ENCODE results near the gene CNP.
A peak's percentile ranks its signal among the peaks of the same experiment; 100 is the strongest.

The CNP gene

DNA sequence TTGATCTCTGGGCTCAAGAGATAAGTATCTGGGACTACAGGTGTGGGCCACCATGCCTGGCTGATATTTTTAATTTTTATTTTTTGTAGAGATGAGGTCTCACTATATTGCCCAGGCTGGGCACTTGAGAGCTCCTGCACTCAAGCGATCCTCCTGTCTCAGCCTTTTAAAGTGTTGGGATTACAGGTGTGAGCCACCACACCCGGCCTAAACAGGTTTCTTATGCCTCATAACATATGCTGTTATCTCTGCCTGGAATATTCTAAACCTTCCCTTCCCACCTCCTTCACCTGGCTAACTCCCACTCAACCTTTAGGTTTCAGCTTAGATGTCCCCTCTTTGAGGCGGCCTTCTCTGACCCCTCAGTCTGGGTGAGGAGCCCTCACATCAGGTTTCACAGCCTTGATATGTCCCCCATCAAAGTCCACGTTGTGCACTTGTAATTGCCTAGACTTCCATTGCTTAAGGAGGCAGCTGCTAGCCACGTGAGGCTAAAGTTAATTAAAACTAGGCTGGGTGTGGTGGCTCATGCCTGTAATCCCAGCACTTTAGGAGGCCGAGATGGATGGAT is 8.6 kb upstream of the CNP start:
- no peak for DNase-seq (ENCODE audit: low spot score)
- Mint-ChIP-seq H3K4me3 (no peak overlapping the region), H3K36me3 (ENCODE audit: low read depth) (no peaks in the 10 kb centered on the region), H3K27me3 (ENCODE audit: low read depth) (no peaks in the 10 kb centered on the region), H3K4me1 (ENCODE audit: low read depth) (peaks cover 2% of the 10 kb centered on the region), H3K27ac (no peak overlapping the region), H3K9me3 (no peaks in the 10 kb centered on the region)

DNA sequence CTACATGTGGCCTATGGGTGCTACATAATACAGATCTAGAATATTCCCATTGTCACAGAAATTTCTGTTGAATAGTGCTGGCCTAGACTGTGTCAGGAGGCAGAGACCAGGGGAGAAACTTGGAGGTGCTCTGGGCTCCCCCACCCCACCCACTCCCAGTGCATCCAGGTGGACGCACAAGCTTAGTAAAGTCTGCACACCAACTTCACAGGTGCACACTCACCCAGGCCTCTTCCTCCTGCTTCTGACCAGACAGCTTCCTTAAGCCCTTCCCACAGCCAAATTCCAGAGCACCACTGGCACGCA is 7.6 kb upstream of the CNP start:
- Mint-ChIP-seq H3K27ac (no peak overlapping the region), H3K4me3 (no peak overlapping the region), H3K9me3 (no peaks in the 10 kb centered on the region), H3K4me1 (ENCODE audit: low read depth) (peaks cover 3% of the 10 kb centered on the region), H3K36me3 (ENCODE audit: low read depth) (no peaks in the 10 kb centered on the region), H3K27me3 (ENCODE audit: low read depth) (no peaks in the 10 kb centered on the region)
- DNase-seq (ENCODE audit: low spot score): no peak

DNA sequence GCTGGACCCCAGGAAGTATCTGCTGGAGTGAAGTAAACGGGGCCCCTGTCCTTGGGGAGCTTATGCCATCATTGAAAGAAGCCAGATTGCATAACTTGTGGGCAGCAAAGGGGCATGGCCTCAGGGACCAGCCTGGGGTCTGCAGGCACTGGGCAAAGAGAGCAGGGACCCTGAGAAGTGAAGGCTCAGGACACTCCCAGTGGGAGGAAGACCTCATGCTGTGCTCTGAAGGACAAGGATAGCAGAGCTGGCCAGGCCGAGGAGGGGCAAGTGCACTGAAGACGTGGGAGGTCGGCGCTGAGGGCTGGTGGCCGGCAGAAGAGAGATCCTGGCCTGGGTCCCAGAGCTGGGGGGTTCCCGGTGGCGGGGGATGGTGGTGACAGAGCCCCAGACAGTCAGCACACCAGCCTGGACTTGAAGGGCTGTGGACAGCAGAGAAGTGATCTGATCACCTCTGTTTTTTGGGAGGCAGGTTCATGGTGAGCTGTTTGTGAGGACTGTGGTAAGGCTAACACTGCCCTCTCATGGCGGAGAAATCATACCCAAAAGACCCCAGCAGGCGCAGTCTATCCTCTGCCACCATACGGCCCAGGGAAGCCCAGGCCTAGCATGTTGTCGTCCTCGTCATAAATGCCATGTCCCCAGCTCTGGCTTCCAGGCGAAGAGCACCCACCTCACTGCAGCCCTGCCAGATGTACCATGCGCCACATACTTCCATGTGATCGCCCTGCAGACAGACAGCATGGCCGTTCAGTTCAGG is 7.1 kb upstream of the CNP start:
- no peaks in the 10 kb centered on the region for H3K27me3 Mint-ChIP-seq (ENCODE audit: low read depth)
- H3K4me3 Mint-ChIP-seq: no peak overlapping the region
- H3K4me1 Mint-ChIP-seq (ENCODE audit: low read depth): peaks cover 3% of the 10 kb centered on the region

DNA sequence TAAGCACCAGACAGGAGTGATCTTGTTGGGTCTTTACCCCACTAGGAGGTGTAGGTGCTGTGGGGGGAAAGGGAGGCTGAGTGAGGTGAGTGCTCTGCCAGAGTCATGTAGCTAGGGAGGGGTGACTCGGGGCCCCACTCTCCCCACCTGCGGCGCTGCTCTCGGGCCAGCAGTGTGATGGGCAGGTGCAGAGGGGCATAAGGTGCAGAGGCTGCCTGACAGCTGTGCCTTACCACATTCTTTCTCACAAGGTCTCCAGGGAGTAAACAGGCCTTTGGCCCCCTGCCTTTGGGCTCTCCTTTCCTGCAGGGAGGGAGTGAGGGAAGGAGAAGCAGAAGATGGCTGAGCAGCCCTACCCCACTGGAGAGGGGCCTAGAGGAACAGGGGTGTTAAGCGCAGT is 4.5 kb upstream of the CNP start:
- DNase-seq (ENCODE audit: low spot score): no peak
- peaks cover 15% of the 10 kb centered on the region for H3K4me1 Mint-ChIP-seq (ENCODE audit: low read depth)
- no peaks in the 10 kb centered on the region for H3K27me3 Mint-ChIP-seq (ENCODE audit: low read depth)
- no peaks in the 10 kb centered on the region for H3K36me3 Mint-ChIP-seq (ENCODE audit: low read depth)
- no peak overlapping the region for H3K27ac Mint-ChIP-seq
- no peaks in the 10 kb centered on the region for H3K9me3 Mint-ChIP-seq
- no peak overlapping the region for H3K4me3 Mint-ChIP-seq

More for the DNA sequence above, 7.1 kb upstream of the CNP start:
- Mint-ChIP-seq H3K9me3 (no peaks in the 10 kb centered on the region), H3K27ac (no peak overlapping the region), H3K36me3 (ENCODE audit: low read depth) (no peaks in the 10 kb centered on the region)
- no peak for DNase-seq (ENCODE audit: low spot score)

DNA sequence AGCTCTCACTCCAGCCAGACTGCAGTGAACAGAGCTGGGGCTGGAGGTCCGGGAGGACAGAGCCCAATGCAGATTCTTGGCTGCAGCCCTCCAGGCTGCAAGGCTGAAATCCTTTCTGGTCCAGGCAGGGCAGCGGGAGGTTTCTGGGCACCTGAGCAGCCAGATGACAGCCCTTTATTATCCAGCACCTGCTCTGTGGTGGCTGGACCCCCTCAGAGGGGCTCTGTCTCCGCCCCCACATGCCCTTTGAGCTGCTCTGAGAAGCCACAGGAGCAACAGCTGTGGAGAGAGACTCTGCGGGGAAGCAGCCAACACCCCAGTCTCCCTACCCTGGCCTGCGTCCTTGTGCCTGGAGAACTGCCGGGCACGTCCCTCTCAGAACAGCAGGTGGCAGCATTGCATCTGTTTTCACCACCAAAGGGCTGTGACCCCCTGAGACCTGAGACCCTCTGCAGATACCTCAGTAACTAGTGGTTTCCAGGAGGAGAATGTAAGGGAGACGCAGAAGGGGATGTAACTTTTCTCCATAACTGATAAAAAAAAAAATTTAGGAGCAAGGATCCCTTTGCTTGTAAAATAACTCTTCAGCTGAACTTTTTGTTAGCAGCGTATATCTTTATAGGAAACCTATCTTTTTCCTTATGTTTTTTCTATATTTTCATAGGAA is 3.7 kb upstream of the CNP start:
- DNase-seq (ENCODE audit: low spot score): peak; percentile 62
- H3K4me3 Mint-ChIP-seq: no peak overlapping the region
- no peaks in the 10 kb centered on the region for H3K27me3 Mint-ChIP-seq (ENCODE audit: low read depth)
- H3K4me1 Mint-ChIP-seq (ENCODE audit: low read depth): peaks cover 22% of the 10 kb centered on the region
- peaks cover 2% of the 10 kb centered on the region for H3K36me3 Mint-ChIP-seq (ENCODE audit: low read depth)
- no peaks in the 10 kb centered on the region for H3K9me3 Mint-ChIP-seq
- no peak overlapping the region for H3K27ac Mint-ChIP-seq

DNA sequence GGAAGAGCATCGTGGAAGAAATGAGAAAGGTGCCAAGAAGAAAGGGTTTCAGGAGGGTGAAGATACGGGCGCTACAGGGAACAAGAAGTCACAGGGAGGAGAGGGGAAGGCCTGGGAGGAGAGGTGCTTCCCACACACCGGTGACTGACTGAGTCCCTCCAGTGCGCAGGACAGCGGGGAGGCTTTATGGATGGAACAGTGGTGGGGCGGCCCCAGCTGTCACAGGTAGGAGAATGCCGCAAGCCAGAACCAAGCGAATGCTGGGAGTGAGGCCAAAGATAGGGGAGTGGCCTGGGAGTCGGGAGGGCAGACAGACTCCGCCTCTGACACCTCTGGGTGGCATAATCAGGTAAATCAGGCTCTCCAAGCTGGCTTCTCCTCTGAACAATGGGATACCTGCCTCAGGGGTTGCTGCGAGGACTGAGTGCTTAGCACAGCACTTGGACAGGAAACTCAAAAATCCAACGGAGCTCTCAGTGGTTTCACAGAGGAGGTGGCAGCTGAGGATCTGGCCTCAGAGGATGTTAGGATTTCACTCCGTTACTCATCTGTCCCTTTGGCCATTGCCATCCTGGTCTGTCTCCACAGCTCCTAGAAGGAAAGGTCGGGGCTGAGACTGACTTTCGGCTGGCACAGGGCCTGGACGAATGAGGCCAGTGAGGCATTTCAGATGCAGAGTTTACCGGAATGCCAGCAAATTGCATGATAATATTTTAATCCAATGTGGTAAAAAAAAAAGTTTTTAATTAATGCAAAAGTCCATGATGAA is 717 bp upstream of the CNP start:
- peak; percentile 62 for DNase-seq (ENCODE audit: low spot score)
- no peaks in the 10 kb centered on the region for H3K9me3 Mint-ChIP-seq
- H3K36me3 Mint-ChIP-seq (ENCODE audit: low read depth): peaks cover 15% of the 10 kb centered on the region
- H3K27me3 Mint-ChIP-seq (ENCODE audit: low read depth): no peaks in the 10 kb centered on the region
- peak overlapping the region; percentile 87 for H3K4me3 Mint-ChIP-seq
- H3K4me1 Mint-ChIP-seq (ENCODE audit: low read depth): peaks cover 27% of the 10 kb centered on the region
- peak overlapping the region; percentile 66 for H3K27ac Mint-ChIP-seq

DNA sequence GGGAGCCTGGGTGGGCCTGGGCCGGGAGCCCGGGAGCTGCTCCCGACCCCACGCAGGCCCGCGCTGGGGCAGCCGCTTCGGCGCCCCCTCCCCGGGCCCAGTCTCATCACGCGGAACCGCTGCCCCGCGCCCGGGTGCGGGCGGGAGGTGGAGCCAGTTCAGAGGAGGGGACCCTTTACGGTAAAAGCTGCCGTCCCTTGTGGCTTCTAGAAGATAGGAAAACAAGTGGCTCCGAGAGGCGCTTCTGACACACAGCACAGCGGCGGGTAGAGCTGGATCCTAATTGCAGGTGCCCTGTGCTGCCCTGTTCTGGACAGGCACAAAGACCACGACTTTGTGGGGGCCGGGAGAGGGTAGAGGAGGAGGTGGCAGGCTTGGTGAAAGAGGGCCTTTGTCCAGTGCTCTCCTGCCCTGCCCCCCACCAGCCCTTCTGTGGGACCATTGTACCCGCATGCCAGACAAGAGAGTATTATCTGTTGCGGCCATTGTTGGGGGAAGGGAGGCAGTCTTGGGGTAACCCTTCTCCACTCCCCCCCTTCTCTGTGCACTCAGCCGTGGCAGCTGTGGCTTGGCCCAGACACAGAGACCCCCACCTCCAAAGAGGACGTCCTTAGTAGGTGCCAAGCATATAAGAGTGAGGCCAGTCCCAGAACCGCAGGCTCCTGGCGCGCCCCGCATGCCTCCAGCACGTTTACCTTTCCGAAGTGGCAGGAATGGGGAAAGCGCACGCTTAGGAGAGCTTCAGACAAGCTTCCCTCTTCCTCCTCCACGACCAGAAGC is 736 bp downstream of the CNP start:
- Mint-ChIP-seq H3K4me3 (peak overlapping the region; percentile 86), H3K4me1 (ENCODE audit: low read depth) (peaks cover 30% of the 10 kb centered on the region), H3K36me3 (ENCODE audit: low read depth) (peaks cover 20% of the 10 kb centered on the region), H3K9me3 (no peaks in the 10 kb centered on the region), H3K27me3 (ENCODE audit: low read depth) (no peaks in the 10 kb centered on the region), H3K27ac (peak overlapping the region; percentile 84)
- DNase-seq (ENCODE audit: low spot score): peak; percentile 31

DNA sequence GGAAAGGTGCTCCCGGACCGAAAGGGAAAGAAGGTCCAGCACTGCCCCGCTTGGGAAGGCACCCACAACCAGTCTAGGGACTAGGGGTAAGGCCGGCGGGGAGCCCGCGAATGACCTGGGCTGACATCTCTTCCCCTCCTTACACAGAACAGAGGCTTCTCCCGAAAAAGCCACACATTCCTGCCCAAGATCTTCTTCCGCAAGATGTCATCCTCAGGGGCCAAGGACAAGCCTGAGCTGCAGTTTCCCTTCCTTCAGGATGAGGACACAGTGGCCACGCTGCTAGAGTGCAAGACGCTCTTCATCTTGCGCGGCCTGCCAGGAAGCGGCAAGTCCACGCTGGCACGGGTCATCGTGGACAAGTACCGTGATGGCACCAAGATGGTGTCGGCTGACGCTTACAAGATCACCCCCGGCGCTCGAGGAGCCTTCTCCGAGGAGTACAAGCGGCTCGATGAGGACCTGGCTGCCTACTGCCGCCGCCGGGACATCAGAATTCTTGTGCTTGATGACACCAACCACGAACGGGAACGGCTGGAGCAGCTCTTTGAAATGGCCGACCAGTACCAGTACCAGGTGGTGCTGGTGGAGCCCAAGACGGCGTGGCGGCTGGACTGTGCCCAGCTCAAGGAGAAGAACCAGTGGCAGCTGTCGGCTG is 1.5 kb downstream of the CNP start:
- Mint-ChIP-seq H3K4me1 (ENCODE audit: low read depth) (peaks cover 31% of the 10 kb centered on the region), H3K36me3 (ENCODE audit: low read depth) (peaks cover 24% of the 10 kb centered on the region), H3K27me3 (ENCODE audit: low read depth) (no peaks in the 10 kb centered on the region), H3K9me3 (no peaks in the 10 kb centered on the region), H3K27ac (peak overlapping the region; percentile 84), H3K4me3 (peak overlapping the region; percentile 86)
- DNase-seq (ENCODE audit: low spot score): no peak

DNA sequence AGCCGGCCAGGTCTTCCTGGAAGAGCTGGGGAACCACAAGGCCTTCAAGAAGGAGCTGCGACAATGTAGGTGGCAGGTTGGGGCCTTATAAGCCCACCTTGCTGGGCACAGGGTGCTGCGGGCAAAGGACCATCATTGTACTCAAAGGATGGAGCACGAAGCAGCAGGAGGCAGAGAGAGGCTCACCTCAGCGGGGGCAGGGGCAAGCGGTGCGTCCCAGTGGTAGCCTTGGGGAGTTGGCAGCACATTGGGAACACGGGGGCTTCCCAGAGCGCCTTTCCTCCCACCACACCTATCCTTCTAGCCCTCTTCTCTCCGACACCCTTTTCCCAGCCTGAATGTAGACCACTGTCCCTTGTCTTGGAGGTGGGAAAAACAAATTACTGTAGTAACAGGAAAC is 2.1 kb downstream of the CNP start:
- H3K4me3 Mint-ChIP-seq: no peak overlapping the region

DNA sequence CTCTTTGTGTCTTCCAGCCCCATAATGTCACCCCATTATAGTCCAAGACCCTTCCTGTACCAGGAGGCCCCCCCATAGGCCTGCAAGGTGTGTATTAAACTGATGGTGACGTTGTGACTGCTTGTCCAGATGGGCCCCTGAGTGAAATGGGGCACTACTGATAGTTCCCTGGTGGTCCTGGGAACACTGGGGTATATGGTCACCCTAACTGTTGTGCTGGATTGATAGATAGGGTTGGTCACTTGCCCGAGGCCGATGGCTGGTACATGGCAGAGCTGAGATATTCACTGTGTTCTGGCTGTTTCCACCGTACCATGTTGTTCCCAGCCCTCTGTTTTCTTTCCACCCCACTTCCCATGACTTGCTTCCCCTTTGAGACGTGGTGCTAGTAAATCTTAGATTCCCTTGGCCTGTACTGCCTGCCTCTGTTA is 4.3 kb downstream of the CNP start:
- Mint-ChIP-seq H3K9me3 (no peaks in the 10 kb centered on the region), H3K36me3 (ENCODE audit: low read depth) (peaks cover 49% of the 10 kb centered on the region), H3K4me1 (ENCODE audit: low read depth) (peaks cover 20% of the 10 kb centered on the region), H3K4me3 (no peak overlapping the region), H3K27me3 (ENCODE audit: low read depth) (no peaks in the 10 kb centered on the region), H3K27ac (no peak overlapping the region)
- DNase-seq (ENCODE audit: low spot score): no peak

More for the DNA sequence above, 2.1 kb downstream of the CNP start:
- no peak for DNase-seq (ENCODE audit: low spot score)
- no peaks in the 10 kb centered on the region for H3K27me3 Mint-ChIP-seq (ENCODE audit: low read depth)
- H3K27ac Mint-ChIP-seq: no peak overlapping the region
- H3K36me3 Mint-ChIP-seq (ENCODE audit: low read depth): peaks cover 29% of the 10 kb centered on the region
- H3K4me1 Mint-ChIP-seq (ENCODE audit: low read depth): peaks cover 31% of the 10 kb centered on the region
- H3K9me3 Mint-ChIP-seq: no peaks in the 10 kb centered on the region

DNA sequence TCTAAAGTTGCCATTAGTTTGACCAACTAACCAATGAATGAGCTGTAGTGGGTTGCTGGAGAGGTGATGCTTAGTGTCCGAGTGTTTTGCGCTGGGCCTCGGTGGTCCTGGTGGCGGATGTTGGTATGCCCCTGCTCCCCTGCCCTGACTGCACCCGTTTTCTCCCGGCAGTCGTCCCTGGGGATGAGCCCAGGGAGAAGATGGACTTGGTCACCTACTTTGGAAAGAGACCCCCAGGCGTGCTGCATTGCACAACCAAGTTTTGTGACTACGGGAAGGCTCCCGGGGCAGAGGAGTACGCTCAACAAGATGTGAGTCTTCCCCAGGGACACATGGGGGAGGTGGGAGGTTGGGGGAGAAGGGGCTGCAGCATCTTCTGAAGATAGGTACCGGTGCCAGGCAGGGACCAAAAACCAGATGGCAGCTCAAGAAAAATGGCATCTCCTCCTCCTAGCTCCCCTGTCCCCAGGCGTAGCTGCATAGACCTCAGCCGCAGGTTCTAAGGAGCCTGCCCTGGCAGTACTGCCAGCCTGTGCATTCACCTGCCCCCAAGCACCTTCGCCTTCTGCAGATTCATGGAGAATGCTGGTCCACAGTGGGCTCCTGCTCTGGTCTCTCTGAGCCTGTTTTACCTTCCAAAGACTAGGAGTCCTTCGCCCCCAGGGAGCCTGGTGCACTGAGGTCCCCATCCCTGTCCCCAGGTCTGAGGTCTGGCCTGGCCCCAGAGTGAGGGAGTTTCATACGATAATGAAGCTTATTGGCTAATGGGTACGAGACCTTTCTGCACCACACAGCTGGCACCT is 5.3 kb downstream of the CNP start:
- peaks cover 56% of the 10 kb centered on the region for H3K36me3 Mint-ChIP-seq (ENCODE audit: low read depth)
- H3K9me3 Mint-ChIP-seq: no peaks in the 10 kb centered on the region
- H3K4me3 Mint-ChIP-seq: no peak overlapping the region
- H3K4me1 Mint-ChIP-seq (ENCODE audit: low read depth): peaks cover 21% of the 10 kb centered on the region
- DNase-seq (ENCODE audit: low spot score): no peak
- H3K27me3 Mint-ChIP-seq (ENCODE audit: low read depth): no peaks in the 10 kb centered on the region
- no peak overlapping the region for H3K27ac Mint-ChIP-seq

DNA sequence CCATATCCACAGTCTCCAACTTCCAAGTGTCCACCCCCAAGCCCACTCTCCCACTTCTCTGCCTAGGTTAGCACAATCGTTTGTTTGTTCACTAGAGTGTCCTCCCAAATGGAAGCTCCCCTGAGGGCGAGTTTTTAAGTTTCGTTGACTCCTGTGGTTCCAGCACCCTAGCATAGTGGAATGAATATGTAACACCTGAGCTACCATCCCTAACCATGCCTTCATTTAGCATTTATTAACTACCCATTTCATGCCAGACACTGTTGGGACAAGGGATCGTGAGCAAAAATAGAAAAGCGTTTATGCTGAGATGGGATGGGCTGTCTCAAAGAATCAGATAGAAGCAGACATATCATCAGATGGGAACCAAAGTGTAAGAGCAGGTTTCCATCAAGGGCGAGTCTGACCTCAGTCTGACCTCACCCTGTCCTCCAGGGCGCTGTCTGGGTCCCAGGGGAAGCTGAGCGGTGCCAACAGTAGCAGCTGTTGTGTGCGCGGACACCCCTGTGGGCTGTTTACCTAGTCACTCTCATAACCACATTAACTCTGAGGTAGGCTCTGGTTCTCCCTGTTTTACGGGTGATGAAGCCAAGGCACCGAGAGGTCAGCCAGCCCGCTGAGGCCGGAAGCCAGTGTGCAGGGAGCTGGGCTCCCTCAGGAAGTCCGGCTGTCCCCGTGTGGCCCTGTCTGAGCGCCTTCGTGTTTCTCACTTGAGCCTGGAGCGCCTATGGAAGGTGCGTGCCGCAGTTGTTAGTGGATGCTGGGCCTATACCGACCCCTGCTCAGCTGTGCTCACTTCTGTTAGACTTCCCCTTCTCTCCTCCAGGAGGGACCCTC is 6.2 kb downstream of the CNP start:
- H3K4me3 Mint-ChIP-seq: no peak overlapping the region

More for the DNA sequence above, 6.2 kb downstream of the CNP start:
- no peaks in the 10 kb centered on the region for H3K9me3 Mint-ChIP-seq
- no peaks in the 10 kb centered on the region for H3K27me3 Mint-ChIP-seq (ENCODE audit: low read depth)
- DNase-seq (ENCODE audit: low spot score): no peak
- peaks cover 15% of the 10 kb centered on the region for H3K4me1 Mint-ChIP-seq (ENCODE audit: low read depth)
- no peak overlapping the region for H3K27ac Mint-ChIP-seq
- peaks cover 63% of the 10 kb centered on the region for H3K36me3 Mint-ChIP-seq (ENCODE audit: low read depth)
